Measurements from ENCODE around the gene EMP2. TPM values are rescaled to one million over a fixed set of nuclear protein-coding genes. Genes with fewer than 3 reads are reported as not detected.

The EMP2 gene
- total and polyA plus RNA-seq, 10 donors = 2.8 to 37.2 (median 19.5) TPM

DNA sequence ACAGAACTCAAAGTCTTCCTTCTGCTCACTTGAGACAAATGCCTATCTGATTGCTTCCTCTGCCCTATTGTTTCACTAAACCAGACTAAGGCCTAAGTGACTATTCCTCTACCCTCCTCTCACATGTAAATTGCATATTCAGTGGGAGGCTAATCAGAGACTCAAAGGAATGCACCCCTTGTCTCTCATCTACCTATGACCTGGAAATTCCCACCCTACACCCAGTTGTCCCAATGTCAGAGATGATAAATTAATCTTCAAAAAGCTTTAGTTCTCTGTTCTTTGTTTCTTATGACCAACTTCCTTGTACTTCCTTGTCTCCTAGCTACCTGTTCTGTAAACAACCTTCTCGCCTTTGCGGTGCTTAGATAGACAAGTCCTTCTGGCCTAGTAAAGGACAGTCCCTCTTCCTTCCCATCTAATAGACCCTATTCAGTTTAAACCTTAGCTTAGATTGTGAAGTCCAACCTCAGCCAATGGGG is 76.0 kb downstream of the EMP2 start:
- no peak overlapping the region for H3K4me3 ChIP-seq
- H3K36me3 ChIP-seq = no peaks in the 10 kb centered on the region
- H3K27ac ChIP-seq = no peak overlapping the region
- DNase-seq = no peak
- H3K9me3 ChIP-seq = no peaks in the 10 kb centered on the region
- H3K27me3 ChIP-seq (replicated peaks in 1 of 7) = no peaks in the 10 kb centered on the region
- 73 to 83% (median 75%) methylated on average over 2 of the region's 2 CpGs for WGBS, 5 donors
- intact Hi-C loops (cut with DNase I; ENCODE audit: low total_unique reads) = no loop called here
- H3K4me1 ChIP-seq = peaks cover 0 to 2% (median 0%) of the 10 kb centered on the region in 6 donors
- TF ChIP-seq, protein P1, sequence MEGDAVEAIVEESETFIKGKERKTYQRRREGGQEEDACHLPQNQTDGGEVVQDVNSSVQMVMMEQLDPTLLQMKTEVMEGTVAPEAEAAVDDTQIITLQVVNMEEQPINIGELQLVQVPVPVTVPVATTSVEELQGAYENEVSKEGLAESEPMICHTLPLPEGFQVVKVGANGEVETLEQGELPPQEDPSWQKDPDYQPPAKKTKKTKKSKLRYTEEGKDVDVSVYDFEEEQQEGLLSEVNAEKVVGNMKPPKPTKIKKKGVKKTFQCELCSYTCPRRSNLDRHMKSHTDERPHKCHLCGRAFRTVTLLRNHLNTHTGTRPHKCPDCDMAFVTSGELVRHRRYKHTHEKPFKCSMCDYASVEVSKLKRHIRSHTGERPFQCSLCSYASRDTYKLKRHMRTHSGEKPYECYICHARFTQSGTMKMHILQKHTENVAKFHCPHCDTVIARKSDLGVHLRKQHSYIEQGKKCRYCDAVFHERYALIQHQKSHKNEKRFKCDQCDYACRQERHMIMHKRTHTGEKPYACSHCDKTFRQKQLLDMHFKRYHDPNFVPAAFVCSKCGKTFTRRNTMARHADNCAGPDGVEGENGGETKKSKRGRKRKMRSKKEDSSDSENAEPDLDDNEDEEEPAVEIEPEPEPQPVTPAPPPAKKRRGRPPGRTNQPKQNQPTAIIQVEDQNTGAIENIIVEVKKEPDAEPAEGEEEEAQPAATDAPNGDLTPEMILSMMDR (IDR thresholded peaks at IDR 0.05 in 8 of 11, conservative IDR thresholded peaks at IDR 0.05 in 3 of 11) = no peak
- TF ChIP-seq POLR2AphosphoS5 (IDR thresholded peaks at IDR 0.05) (no peak), POLR2A (IDR thresholded peaks at IDR 0.05) (no peak)

GRCh38 chr16:10502776-10503175 is 77.6 kb downstream of the EMP2 start:
- intact Hi-C loops (cut with DNase I; ENCODE audit: low total_unique reads) = no loop called here
- Histone ChIP-seq H3K4me1 (no peaks in the 10 kb centered on the region), H3K9me3 (no peaks in the 10 kb centered on the region), H3K27ac (no peak overlapping the region), H3K27me3 (replicated peaks in 1 of 7) (no peaks in the 10 kb centered on the region), H3K4me3 (no peak overlapping the region), H3K36me3 (no peaks in the 10 kb centered on the region)
- WGBS, 5 donors = 83 to 89% (median 85%) methylated on average over 6 of the region's 6 CpGs
- no peak for TF ChIP-seq POLR2A (IDR thresholded peaks at IDR 0.05)
- TF ChIP-seq, protein P1 (IDR thresholded peaks at IDR 0.05 in 8 of 11, conservative IDR thresholded peaks at IDR 0.05 in 3 of 11) = no peak
- TF ChIP-seq POLR2AphosphoS5 (IDR thresholded peaks at IDR 0.05) = no peak
- no peak for DNase-seq

- intact Hi-C loops (cut with DNase I; ENCODE audit: low total_unique reads) = no loop called here
These were observed 79.3 kb downstream of the EMP2 start for GRCh38 chr16:10501016-10501607.

DNA sequence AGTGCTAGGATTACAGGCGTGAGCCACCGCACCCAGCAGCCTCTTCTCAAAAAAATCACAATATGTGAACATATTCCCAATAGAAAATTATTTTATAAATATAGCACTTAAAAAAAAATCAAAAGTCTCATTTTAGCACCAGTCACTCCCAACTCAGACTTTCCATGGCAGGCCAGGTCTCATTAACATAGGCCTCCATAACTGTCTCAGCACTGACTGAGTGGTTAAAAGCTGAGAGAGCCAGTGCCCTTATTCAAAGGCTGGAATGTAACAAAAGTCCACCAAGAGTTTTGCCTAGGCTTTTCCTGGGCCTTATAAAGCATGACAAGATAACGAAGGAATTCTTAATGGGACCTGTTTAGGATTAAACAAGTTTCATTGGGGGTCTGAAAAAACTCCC is 79.8 kb downstream of the EMP2 start:
- 95 to 98% (median 96%) methylated on average over 3 of the region's 3 CpGs for whole genome bisulfite sequencing, 5 donors
- no peak overlapping the region for H3K27ac ChIP-seq
- no peak overlapping the region for H3K4me3 ChIP-seq
- H3K9me3 ChIP-seq = peaks cover 0 to 15% (median 8%) of the 10 kb centered on the region in 8 donors
- TF ChIP-seq, protein P1 (IDR thresholded peaks at IDR 0.05 in 8 of 11, conservative IDR thresholded peaks at IDR 0.05 in 3 of 11) = no peak
- no peak for TF ChIP-seq POLR2A (IDR thresholded peaks at IDR 0.05)
- TF ChIP-seq POLR2AphosphoS5 (IDR thresholded peaks at IDR 0.05) = no peak
- no peaks in the 10 kb centered on the region for H3K27me3 ChIP-seq (replicated peaks in 1 of 7)
- no peaks in the 10 kb centered on the region for H3K36me3 ChIP-seq
- intact Hi-C loops (cut with DNase I; ENCODE audit: low total_unique reads) = no loop called here
- no peak for DNase-seq
- H3K4me1 ChIP-seq = no peaks in the 10 kb centered on the region

More at GRCh38 chr16:10501016-10501607, 79.3 kb downstream of the EMP2 start:
- Histone ChIP-seq H3K27me3 (replicated peaks in 1 of 7) (no peaks in the 10 kb centered on the region), H3K36me3 (no peaks in the 10 kb centered on the region), H3K9me3 (peaks cover 0 to 10% (median 3%) of the 10 kb centered on the region in 8 donors), H3K4me1 (no peaks in the 10 kb centered on the region), H3K27ac (no peak overlapping the region), H3K4me3 (no peak overlapping the region)
- DNase-seq = no peak
- WGBS, 5 donors = 56 to 100% (median 94%) methylated on average over 2 of the region's 2 CpGs
- no peak for TF ChIP-seq POLR2A (IDR thresholded peaks at IDR 0.05)
- TF ChIP-seq, protein P1 (IDR thresholded peaks at IDR 0.05 in 8 of 11, conservative IDR thresholded peaks at IDR 0.05 in 3 of 11) = no peak

All from spleen (tissue), 11 donors.